Mesodermal cell (in vitro differentiated cells): ENCODE results near the gene GGCX.

Experiments used
- H3K27ac ChIP-seq: 2 replicates; pipeline ENCODE4 v1.7.0; 2013; ENCODE audit warnings: mild to moderate bottlenecking, low read depth, low read length, moderate library complexity; ENCODE audit not compliant: severe bottlenecking
- H3K36me3 ChIP-seq: 2 replicates; pipeline ENCODE4 v1.7.1; 2013; ENCODE audit warnings: mild to moderate bottlenecking, low read length, moderate library complexity; ENCODE audit not compliant: control insufficient read depth, insufficient read depth
- H3K4me1 ChIP-seq: one replicate; pipeline ENCODE4 v1.7.1; 2013; ENCODE audit warnings: mild to moderate bottlenecking, low read length; ENCODE audit not compliant: insufficient read depth, control insufficient read depth, poor library complexity, severe bottlenecking
- H3K4me3 ChIP-seq: 2 replicates; pipeline ENCODE4 v1.7.0; 2013; ENCODE audit warnings: low read length, control low read depth, mild to moderate bottlenecking; ENCODE audit not compliant: insufficient read depth, poor library complexity, severe bottlenecking; ENCODE audit errors: extremely low read depth
- H3K9me3 ChIP-seq: 2 replicates; pipeline ENCODE4 v1.7.1; 2013; ENCODE audit warnings: mild to moderate bottlenecking, low read length, moderate library complexity; ENCODE audit not compliant: control insufficient read depth
- WGBS, 2 experiments: methylation state at CpG; one replicate each; pipeline ENCODE4 v1.1.5; 2013; ENCODE audit warnings: missing lambda C conversion rate in 2 of 2; ENCODE audit not compliant: insufficient coverage in 2 of 2; 5-methylcytosine and 5-hydroxymethylcytosine counted together

GGCX gene

DNA sequence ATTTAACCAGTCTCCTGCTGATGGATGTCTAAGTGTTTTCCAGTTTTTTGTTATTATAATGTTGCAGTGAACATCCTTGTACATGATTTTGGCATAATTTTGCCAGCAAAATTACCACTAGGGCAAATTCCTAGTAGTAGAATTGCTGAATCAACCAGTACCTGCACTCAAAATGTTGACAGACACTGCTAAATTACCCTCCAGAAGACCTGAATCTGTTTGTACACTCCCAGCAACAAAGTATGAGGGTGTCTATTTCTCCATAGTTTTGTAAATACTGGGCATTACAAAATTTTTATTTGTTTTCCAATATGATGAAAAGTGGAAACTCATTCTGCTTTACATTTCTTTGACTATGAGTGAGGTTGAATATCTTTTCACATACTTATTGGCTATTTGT is 33.5 kb downstream of the GGCX start:
- Histone ChIP-seq H3K4me3 (no peak overlapping the region), H3K4me1 (peaks cover 12% of the 10 kb centered on the region), H3K36me3 (no peaks in the 10 kb centered on the region), H3K9me3 (no peaks in the 10 kb centered on the region), H3K27ac (no peak overlapping the region)

DNA sequence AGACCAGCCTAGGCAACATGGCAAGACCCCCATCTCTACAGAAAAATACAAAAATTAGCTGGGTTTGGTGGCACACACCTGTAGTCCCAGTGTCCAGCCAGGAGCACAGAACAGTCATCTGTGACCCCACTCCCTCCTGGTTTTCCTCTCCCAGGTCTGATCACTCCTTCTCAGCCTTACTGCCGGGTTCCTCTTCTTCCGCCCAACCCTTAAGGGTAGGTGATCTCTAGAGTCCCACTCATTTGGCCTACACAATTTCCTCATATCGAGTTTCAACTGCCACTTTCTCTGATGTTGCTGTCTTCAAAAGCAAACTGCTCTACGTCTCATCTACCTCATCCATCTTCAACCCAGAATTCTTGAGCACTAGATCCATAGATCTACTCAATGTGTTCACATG is 35.7 kb downstream of the GGCX start:
- Histone ChIP-seq H3K9me3 (no peaks in the 10 kb centered on the region), H3K4me1 (peaks cover 12% of the 10 kb centered on the region), H3K36me3 (no peaks in the 10 kb centered on the region), H3K4me3 (no peak overlapping the region), H3K27ac (no peak overlapping the region)
- 96 to 98% methylated on average over 4 of the region's 4 CpGs for WGBS, 2 experiments

DNA sequence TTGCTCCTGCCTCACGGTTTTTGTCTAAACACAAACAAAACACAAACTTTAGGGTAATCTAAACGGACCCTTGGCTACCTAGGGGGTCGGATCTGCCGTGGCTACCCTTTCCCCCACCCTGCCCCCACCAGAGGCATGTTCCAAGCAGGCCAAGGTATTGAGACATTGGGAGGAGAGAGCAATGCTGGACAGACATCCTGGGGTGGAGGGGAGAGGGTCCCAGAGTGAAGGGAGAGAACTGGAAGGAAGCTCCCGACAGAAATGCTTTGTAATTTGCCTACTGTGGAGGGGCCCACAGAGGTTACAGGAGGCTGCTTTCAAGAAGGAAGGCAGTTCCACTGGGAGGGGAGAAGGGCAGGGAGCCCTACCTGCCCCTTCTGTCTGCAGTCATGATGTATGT is 36.3 kb downstream of the GGCX start:
- Histone ChIP-seq H3K27ac (peak overlapping the region; percentile 59), H3K4me3 (no peak overlapping the region), H3K9me3 (no peaks in the 10 kb centered on the region), H3K36me3 (no peaks in the 10 kb centered on the region), H3K4me1 (peaks cover 12% of the 10 kb centered on the region)
- 60 to 82% methylated on average over 2 of the region's 5 CpGs for WGBS, 2 experiments

DNA sequence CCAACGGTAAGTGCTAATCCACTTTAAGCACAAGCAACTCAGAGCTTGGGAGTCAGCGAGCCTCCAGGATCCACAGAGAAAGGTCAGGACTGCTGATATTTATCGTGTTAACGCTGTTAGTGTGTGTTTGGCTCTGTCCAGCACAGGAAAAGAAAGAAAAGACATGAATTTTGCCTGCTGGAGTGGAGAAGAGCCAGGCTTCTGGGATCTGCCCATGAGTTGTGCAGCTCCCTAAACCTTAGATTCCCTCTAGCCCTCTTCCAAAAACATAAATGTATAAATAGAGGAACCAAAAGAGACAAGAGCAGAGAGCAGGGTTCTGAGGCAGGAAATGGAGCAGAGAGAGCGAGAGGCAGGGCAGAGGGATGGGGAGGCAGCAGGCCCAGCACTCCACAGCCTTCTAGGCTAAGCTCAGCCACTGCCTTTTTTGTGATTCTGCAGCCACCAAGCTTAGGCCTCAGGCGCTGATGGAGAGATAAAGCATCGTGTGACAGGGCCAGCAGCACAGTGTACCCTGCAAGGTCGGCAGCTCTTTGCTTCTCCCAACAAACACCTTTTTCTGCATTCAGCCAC is 36.9 kb downstream of the GGCX start:
- H3K9me3 ChIP-seq, result no peaks in the 10 kb centered on the region
- peak overlapping the region; percentile 62 for H3K27ac ChIP-seq
- H3K4me1 ChIP-seq, result peaks cover 12% of the 10 kb centered on the region
- no peaks in the 10 kb centered on the region for H3K36me3 ChIP-seq
- no peak overlapping the region for H3K4me3 ChIP-seq
- 34 to 46% methylated on average over 6 to 7 of the region's 8 CpGs for WGBS, 2 experiments

DNA sequence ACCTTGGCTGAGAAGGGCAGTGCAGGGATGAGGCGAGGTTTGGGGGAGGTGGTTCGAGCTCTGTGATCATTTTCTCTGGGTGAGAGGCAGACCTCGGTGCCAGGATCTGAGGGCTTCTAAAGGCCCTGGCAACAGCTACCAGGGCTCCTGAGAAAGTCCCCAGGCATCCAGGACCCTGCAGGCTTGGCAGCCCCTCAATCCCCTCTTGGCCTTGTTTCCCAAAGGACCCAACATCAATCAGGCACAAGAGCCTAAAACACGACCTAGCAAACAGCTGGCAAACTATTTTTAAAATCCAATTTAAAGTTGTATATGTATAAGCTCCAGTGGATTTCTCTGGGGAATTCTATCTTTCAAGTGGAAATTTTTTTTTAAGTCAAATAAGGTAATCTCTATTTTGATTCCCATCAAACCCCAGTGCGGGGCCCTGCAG is 37.4 kb downstream of the GGCX start:
- WGBS, 2 experiments, result 89 to 93% methylated on average over 1 to 3 of the region's 5 CpGs
- peak overlapping the region; percentile 62 for H3K27ac ChIP-seq
- no peak overlapping the region for H3K4me3 ChIP-seq

DNA sequence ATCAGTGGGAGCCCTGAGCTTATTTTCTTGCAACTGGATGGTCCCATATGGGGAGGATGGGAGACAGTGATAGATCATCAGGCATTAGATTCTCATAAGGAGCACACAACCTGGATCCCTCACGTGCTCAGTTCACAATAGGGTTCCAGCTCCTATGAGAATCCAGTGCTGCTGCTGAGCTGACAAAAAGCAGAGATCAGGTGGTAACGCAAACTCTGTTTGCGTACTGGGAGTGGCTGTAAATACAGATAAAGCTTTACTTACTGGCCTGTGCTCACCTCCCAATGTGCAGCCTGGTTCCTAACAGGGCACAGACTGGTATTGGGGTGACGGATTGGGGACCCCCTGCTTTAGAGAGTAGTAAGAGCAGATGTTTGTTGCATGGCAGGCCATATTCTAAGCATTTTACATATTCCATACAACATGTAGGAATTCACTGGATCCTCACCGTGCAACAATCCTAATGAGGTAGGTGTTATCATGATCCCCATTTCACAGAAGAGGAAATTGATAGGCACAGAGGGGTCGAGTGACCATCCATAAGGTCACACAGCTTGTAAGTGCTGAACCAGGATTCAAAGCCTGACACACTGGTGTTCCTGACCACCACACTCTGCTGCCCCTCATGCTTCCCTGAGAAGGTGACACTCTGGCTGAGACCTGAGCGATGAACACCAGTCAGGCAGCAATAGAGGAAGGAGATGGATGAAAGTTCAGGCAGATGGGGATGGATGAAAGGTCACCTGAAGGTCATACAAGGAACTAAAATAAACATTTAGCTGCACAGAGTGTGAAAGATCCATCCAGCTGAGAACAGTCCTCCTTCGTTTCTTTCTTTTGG is 38.0 kb downstream of the GGCX start:
- Histone ChIP-seq H3K4me3 (no peak overlapping the region), H3K36me3 (no peaks in the 10 kb centered on the region), H3K4me1 (peaks cover 12% of the 10 kb centered on the region), H3K9me3 (no peaks in the 10 kb centered on the region), H3K27ac (no peak overlapping the region)
- 87 to 93% methylated on average over 6 to 8 of the region's 8 CpGs for WGBS, 2 experiments

More for the DNA sequence above, 37.4 kb downstream of the GGCX start:
- no peaks in the 10 kb centered on the region for H3K9me3 ChIP-seq
- H3K4me1 ChIP-seq, result peaks cover 12% of the 10 kb centered on the region
- H3K36me3 ChIP-seq, result no peaks in the 10 kb centered on the region

DNA sequence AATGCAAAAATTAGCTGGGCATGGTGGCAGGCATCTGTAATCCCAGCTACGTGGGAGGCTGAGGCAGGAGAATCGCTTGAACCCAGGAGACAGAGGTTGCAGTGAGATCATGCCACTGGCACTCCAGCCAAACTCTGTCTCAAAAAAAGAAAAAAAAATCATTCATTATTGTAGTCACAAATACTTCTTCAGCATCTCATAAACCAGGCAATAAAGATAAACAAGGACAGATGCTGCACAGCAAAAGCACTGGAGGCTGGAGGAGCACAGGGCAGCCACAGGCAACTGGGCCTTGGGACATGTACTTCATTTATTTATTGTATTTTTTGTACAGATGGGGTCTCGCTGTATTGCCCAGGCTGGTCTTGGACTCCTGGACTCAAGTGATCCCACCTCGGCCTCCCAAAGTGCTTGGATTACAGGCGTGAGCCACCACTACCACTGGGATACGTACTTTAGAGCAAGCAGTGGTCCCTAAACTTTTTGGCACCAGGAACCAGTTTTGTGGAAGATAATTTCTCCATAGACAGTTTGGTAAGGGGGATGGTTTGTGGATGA is 39.1 kb downstream of the GGCX start:
- Histone ChIP-seq H3K27ac (no peak overlapping the region), H3K36me3 (no peaks in the 10 kb centered on the region), H3K9me3 (no peaks in the 10 kb centered on the region), H3K4me1 (peaks cover 12% of the 10 kb centered on the region), H3K4me3 (no peak overlapping the region)
- WGBS, 2 experiments, result 90 to 93% methylated on average over 4 to 6 of the region's 6 CpGs

DNA sequence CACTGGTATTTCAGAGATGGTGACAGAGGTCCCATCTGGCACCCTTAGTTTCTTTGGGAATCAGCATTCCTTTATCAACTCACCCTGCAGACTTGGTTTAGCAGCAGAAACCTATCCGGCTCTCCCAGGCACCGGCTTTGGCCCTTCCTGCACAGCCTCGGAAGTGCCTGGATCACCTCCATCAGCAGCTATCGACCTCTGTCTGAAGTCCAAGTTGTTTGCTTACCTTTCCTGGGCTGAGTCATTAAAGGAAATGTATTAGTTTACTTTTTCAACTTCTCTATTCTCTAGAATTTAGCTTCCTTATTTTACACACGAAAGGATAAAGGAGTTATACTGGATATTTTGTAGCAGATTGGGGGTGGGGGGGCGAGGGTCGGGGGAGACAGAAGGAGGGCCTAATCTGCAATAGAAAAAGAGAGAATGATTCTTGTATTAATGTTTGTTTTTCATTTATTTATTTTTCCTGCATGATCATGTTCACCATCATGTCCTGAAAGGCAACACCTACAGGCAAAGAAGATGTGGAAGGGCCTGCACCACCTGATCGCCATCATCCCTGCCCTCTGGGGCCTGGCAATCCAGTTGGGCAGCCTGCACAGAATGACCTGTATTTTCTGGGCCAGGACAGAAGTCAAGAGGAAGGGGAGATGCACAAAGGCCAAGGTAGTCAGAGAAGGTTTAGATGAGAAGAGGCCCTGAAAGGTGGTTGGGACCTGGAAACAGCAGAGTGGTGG is 44.5 kb downstream of the GGCX start:
- Histone ChIP-seq H3K27ac (no peak overlapping the region), H3K36me3 (no peaks in the 10 kb centered on the region), H3K9me3 (no peaks in the 10 kb centered on the region), H3K4me1 (no peaks in the 10 kb centered on the region), H3K4me3 (no peak overlapping the region)
- 90 to 100% methylated on average over 1 to 4 of the region's 8 CpGs for WGBS, 2 experiments

DNA sequence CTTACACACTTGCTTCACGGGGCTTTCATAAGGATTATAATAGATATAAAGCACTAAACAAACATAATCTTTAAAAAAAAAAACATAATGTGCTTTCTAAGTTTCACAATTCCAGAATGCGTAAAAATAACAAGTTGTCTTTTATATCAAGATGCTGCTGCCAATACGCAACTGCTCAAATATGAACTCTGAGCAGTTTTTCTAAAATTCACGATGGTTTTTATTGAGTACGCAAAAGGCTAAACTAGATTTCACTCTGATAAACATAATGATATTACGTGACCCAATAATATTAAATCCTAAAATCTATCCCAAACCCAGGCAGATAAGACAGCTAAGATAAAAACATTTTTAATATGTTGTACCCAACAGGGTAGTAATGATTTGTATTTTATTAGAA is 47.0 kb downstream of the GGCX start:
- Histone ChIP-seq H3K27ac (no peak overlapping the region), H3K9me3 (no peaks in the 10 kb centered on the region), H3K4me1 (no peaks in the 10 kb centered on the region), H3K4me3 (no peak overlapping the region), H3K36me3 (no peaks in the 10 kb centered on the region)
- WGBS, 2 experiments, result 97 to 100% methylated on average over 2 to 3 of the region's 6 CpGs

DNA sequence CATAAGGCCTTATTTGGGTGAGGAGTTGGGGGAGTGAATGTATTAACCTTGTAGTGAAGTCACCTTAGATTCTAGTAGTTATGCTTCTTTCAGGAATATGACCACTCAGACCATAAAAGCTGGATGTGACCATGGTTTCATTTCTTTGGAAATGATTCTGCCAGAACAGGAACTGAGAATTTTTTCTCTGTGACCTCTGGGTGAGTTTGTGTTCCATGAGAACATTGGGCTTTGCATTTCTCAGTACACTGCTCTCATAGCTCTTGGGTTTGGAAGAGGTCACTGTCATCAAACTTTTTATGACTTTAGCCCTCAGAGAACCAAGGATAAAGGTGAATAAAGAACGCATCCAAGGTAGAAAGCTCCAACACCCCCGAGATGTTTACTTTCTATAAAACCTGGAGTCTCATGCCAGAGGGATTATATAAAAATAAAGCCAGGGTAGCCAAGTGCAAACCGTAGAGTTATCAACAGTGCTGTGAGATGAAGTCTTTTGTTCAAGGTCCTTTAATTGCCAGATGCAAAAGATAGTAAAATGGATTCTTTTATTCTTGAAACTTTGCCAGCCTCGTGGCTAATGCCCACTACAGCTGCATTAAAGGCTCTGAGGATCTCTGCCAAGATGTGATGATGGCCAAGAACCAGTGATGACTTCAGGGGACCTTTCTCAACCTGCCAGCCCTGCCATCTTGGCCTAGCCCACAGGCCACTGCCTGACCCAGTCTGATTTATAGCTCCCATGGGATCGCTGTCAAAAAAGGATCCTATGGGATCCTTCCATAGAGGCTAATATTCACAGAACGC is 50.1 kb downstream of the GGCX start:
- H3K4me1 ChIP-seq, result no peaks in the 10 kb centered on the region
- no peaks in the 10 kb centered on the region for H3K36me3 ChIP-seq
- H3K9me3 ChIP-seq, result no peaks in the 10 kb centered on the region
- 92 to 95% methylated on average over 5 of the region's 6 CpGs for WGBS, 2 experiments
- H3K4me3 ChIP-seq, result no peak overlapping the region
- H3K27ac ChIP-seq, result no peak overlapping the region
